H1 (cell line): ENCODE results near the gene NXPH3. TPM values are rescaled to one million over a fixed set of nuclear protein-coding genes. Genes with fewer than 3 reads are reported as not detected.

Source experiments
- CTCF ChIA-PET: fragments of 300-600 bp; sonication (Branson Sonifier 250); formaldehyde crosslinking; loops from one replicate; lab custom pipeline; 2021; ENCODE audit not compliant: partially characterized antibody; lab: Charles Lee
- POLR2A ChIA-PET: fragments of 300-600 bp; sonication (Branson Sonifier 250); formaldehyde crosslinking; loops from one replicate; lab custom pipeline; 2021; ENCODE audit warnings: inconsistent platforms; ENCODE audit not compliant: partially characterized antibody; lab: Charles Lee
- DNase-seq, 2 experiments: peaks; one replicate each; pipeline versions ENCODE4 v3.0.0 to v3.0.0-alpha.2; 2010 to 2022; ENCODE audit warnings: low spot score in 2 of 2, low read depth in 1 of 2, mixed read lengths in 1 of 2
- FAIRE-seq: peaks from 2 replicates; lab custom pipeline; 2011; peaks lifted over from hg19 to GRCh38; lab: Jason Lieb, UNC
- H2AFZ ChIP-seq: 2 replicates; pipeline ENCODE4 v1.8.1; 2012; ENCODE audit warnings: low read length, inconsistent platforms
- H2AK5ac ChIP-seq: 2 replicates; pipeline ENCODE4 v1.6.1; 2013; ENCODE audit warnings: low read depth, low read length
- H2BK120ac ChIP-seq: replicated peaks from 2 replicates; pipeline ENCODE3; 2013; ENCODE audit warnings: low read depth, low read length, inconsistent platforms
- H2BK12ac ChIP-seq: 2 replicates; pipeline ENCODE4 v1.6.1; 2013; ENCODE audit warnings: low read depth, low read length
- H2BK15ac ChIP-seq: 2 replicates; pipeline ENCODE4 v1.6.1; 2013; ENCODE audit warnings: low read length
- H2BK20ac ChIP-seq: 2 replicates; pipeline ENCODE4 v1.6.1; 2013; ENCODE audit warnings: low read length
- H2BK5ac ChIP-seq: 2 replicates; pipeline ENCODE4 v1.6.1; 2013; ENCODE audit warnings: low read depth, low read length
- H3K14ac ChIP-seq: 2 replicates; pipeline ENCODE4 v1.6.1; 2013; ENCODE audit warnings: inconsistent platforms; ENCODE audit not compliant: insufficient read length
- H3K18ac ChIP-seq: 2 replicates; pipeline ENCODE4 v1.6.1; 2013; ENCODE audit warnings: low read length; ENCODE audit errors: extremely low read depth
- H3K23ac ChIP-seq: 2 replicates; pipeline ENCODE4 v1.6.1; 2013; ENCODE audit warnings: inconsistent platforms; ENCODE audit not compliant: insufficient read length
- H3K23me2 ChIP-seq: 2 replicates; pipeline ENCODE4 v1.6.1; 2013; ENCODE audit warnings: low read depth, low read length
- H3K27ac ChIP-seq: 2 replicates; pipeline ENCODE4 v1.6.1; 2011; ENCODE audit warnings: low read depth, low read length, inconsistent platforms
- H3K27me3 ChIP-seq, 4 experiments: replicated peaks in 1 of 4; 1 replicate in 1 of 4; 2 replicates in 3 of 4; pipeline versions ENCODE4 v1.6.1 to v1.8.1; 2011 to 2013; ENCODE audit warnings: low read length in 3 of 4, mild to moderate bottlenecking in 3 of 4, inconsistent platforms in 2 of 4, mixed read lengths in 2 of 4, moderate library complexity in 1 of 4; ENCODE audit not compliant: control insufficient read depth in 3 of 4, insufficient read depth in 3 of 4; ENCODE audit errors: extremely low read depth in 1 of 4
- H3K36me3 ChIP-seq, 4 experiments: 2 replicates each; pipeline versions ENCODE4 v1.6.1 to v1.8.1; 2011 to 2013; ENCODE audit warnings: mild to moderate bottlenecking in 4 of 4, low read length in 3 of 4, moderate library complexity in 2 of 4, control low read depth in 1 of 4, inconsistent platforms in 1 of 4; ENCODE audit not compliant: insufficient read depth in 4 of 4, control insufficient read depth in 2 of 4
- H3K4ac ChIP-seq: replicated peaks from 2 replicates; pipeline ENCODE3; 2013; ENCODE audit warnings: low read length, low read depth, mixed read lengths, inconsistent platforms; ENCODE audit not compliant: insufficient read length
- H3K4me1 ChIP-seq, 4 experiments: replicated peaks in 1 of 4; 1 replicate in 1 of 4; 2 replicates in 3 of 4; pipeline versions ENCODE4 v1.6.1 to v1.8.1; 2011 to 2013; ENCODE audit warnings: low read length in 3 of 4, inconsistent platforms in 2 of 4, mixed read lengths in 1 of 4; ENCODE audit not compliant: insufficient read depth in 4 of 4, control insufficient read depth in 3 of 4
- H3K4me2 ChIP-seq, 2 experiments: 2 replicates each; pipeline versions ENCODE4 v1.6.1 to v1.8.1; 2011 to 2013; ENCODE audit warnings: low read depth in 2 of 2, low read length in 2 of 2, control low read depth in 1 of 2, inconsistent platforms in 1 of 2, mild to moderate bottlenecking in 1 of 2; ENCODE audit not compliant: insufficient read depth in 1 of 2
- H3K4me3 ChIP-seq, 4 experiments: fragments of 200-600, 300-600 bp in 1 of 4; sonication (generic), shearing (Covaris generic), sonication (Bioruptor Twin) in 1 of 4; 2 replicates each; pipeline versions ENCODE4 v1.5.1 to v1.8.1; 2011 to 2016; ENCODE audit warnings: low read length in 4 of 4, low read depth in 3 of 4, control low read depth in 2 of 4, inconsistent platforms in 2 of 4, mild to moderate bottlenecking in 2 of 4, mixed read lengths in 1 of 4, moderate library complexity in 1 of 4; ENCODE audit not compliant: insufficient read depth in 2 of 4; ENCODE audit errors: extremely low read depth in 1 of 4
- H3K56ac ChIP-seq: replicated peaks from 2 replicates; pipeline ENCODE3; 2013; ENCODE audit warnings: low read depth, mild to moderate bottlenecking, mixed read lengths, low read length, inconsistent platforms; ENCODE audit not compliant: insufficient read length
- H3K79me1 ChIP-seq: 2 replicates; pipeline ENCODE4 v1.6.1; 2013; ENCODE audit warnings: low read depth, low read length, control low read depth
- H3K79me2 ChIP-seq, 2 experiments: 2 replicates each; pipeline versions ENCODE4 v1.6.1 to v1.8.1; 2012 to 2013; ENCODE audit warnings: low read length in 2 of 2, mild to moderate bottlenecking in 2 of 2, inconsistent platforms in 1 of 2; ENCODE audit not compliant: insufficient read depth in 2 of 2, control insufficient read depth in 1 of 2
- H3K9ac ChIP-seq, 4 experiments: replicated peaks in 1 of 4; 1 replicate in 1 of 4; 2 replicates in 3 of 4; pipeline versions ENCODE4 v1.6.1 to v1.8.1; 2011 to 2013; ENCODE audit warnings: low read depth in 3 of 4, low read length in 3 of 4, control low read depth in 2 of 4, mild to moderate bottlenecking in 2 of 4, moderate library complexity in 2 of 4, inconsistent platforms in 1 of 4; ENCODE audit errors: extremely low read depth in 1 of 4
- H3K9me3 ChIP-seq, 2 experiments: 2 replicates each; pipeline versions ENCODE4 v1.6.1 to v1.8.1; 2012 to 2013; ENCODE audit warnings: mild to moderate bottlenecking in 2 of 2, moderate library complexity in 2 of 2, control low read depth in 1 of 2, inconsistent platforms in 1 of 2, low read depth in 1 of 2, low read length in 1 of 2, mixed read lengths in 1 of 2; ENCODE audit not compliant: insufficient read depth in 2 of 2
- H4K20me1 ChIP-seq, 2 experiments: replicated peaks in 1 of 2; 2 replicates each; pipeline versions ENCODE3 to v1.8.1; 2011 to 2013; ENCODE audit warnings: inconsistent platforms in 2 of 2, low read length in 2 of 2, mild to moderate bottlenecking in 1 of 2; ENCODE audit not compliant: insufficient read depth in 2 of 2, control insufficient read depth in 1 of 2
- H4K5ac ChIP-seq: 2 replicates; pipeline ENCODE4 v1.6.1; 2013; ENCODE audit warnings: low read length, low read depth, mixed read lengths, inconsistent platforms; ENCODE audit not compliant: insufficient read length
- H4K8ac ChIP-seq: 2 replicates; pipeline ENCODE4 v1.8.0; 2013; ENCODE audit warnings: mild to moderate bottlenecking, moderate library complexity, low read length, inconsistent platforms; ENCODE audit not compliant: insufficient read depth; ENCODE audit errors: extremely low read depth
- H4K91ac ChIP-seq: replicated peaks from 2 replicates; pipeline ENCODE3; 2013; ENCODE audit warnings: low read length, mixed read lengths, inconsistent platforms; ENCODE audit not compliant: insufficient read length
- CHD2 ChIP-seq: IDR thresholded peaks from 2 replicates; pipeline ENCODE4 v1.6.1; 2012; ENCODE audit warnings: low read length, improper control_type of control experiment
- EGR1 ChIP-seq: IDR thresholded peaks from 2 replicates; pipeline ENCODE4 v1.6.1; 2011; ENCODE audit warnings: low read depth, low read length, borderline replicate concordance
- EP300 ChIP-seq, 2 experiments: IDR thresholded peaks; 1 replicate in 1 of 2; 2 replicates in 1 of 2; pipeline ENCODE4 v1.6.1; 2011 to 2012; ENCODE audit warnings: low read depth in 2 of 2, low read length in 2 of 2, mild to moderate bottlenecking in 2 of 2, borderline replicate concordance in 1 of 2, inconsistent platforms in 1 of 2, moderate library complexity in 1 of 2
- GABPA ChIP-seq: IDR thresholded peaks from 2 replicates; pipeline ENCODE4 v1.6.1; 2011; ENCODE audit warnings: mild to moderate bottlenecking, low read length, moderate library complexity, borderline replicate concordance; ENCODE audit not compliant: insufficient read depth
- NRF1 ChIP-seq: IDR thresholded peaks from 2 replicates; pipeline ENCODE4 v1.6.1; 2011; ENCODE audit warnings: mild to moderate bottlenecking, low read depth, low read length, improper control_type of control experiment
- POLR2AphosphoS5 ChIP-seq: IDR thresholded peaks from 2 replicates; pipeline ENCODE4 v1.6.1; 2011; ENCODE audit warnings: low read depth, low read length
- SIRT6 ChIP-seq: IDR thresholded peaks from one replicate; pipeline ENCODE4 v1.7.1; 2012; ENCODE audit warnings: low read length, inconsistent platforms
- SP2 ChIP-seq: IDR thresholded peaks from 2 replicates; pipeline ENCODE4 v1.6.1; 2012; ENCODE audit warnings: mild to moderate bottlenecking, low read length, inconsistent platforms
- SP4 ChIP-seq: IDR thresholded peaks from 2 replicates; pipeline ENCODE4 v1.6.1; 2012; ENCODE audit warnings: low read length, inconsistent platforms
- TEAD4 ChIP-seq: IDR thresholded peaks from 2 replicates; pipeline ENCODE4 v1.6.1; 2012; ENCODE audit warnings: low read depth, low read length, inconsistent platforms, mixed read lengths
- YY1 ChIP-seq: IDR thresholded peaks from 2 replicates; pipeline ENCODE4 v1.6.1; 2011; ENCODE audit warnings: low read depth, mild to moderate bottlenecking, low read length
- WGBS, 2 experiments: shearing (Covaris generic) in 1 of 2; methylation state at CpG; one replicate each; pipeline versions ENCODE4 v1.1.6 to v1.1.7; 2013 to 2015; ENCODE audit warnings: low lambda C conversion rate in 2 of 2, mixed read lengths in 2 of 2, inconsistent platforms in 1 of 2, low coverage in 1 of 2, missing lambda C conversion rate in 1 of 2; ENCODE audit not compliant: insufficient replicate concordance in 2 of 2, insufficient coverage in 1 of 2, insufficient read length in 1 of 2; ENCODE audit errors: extremely low coverage in 1 of 2, missing lambda C conversion rate in 1 of 2; 5-methylcytosine and 5-hydroxymethylcytosine counted together
- polyA plus RNA-seq, 7 experiments: library from polyadenylated mRNA; depleted of rRNA in 3 of 7; stranded (reverse) in 5 of 7; unstranded in 2 of 7; fragments of >200 nt in 5 of 7; fragments of 200-250 nt in 2 of 7; gene quantifications; 1 replicate in 5 of 7; 2 replicates in 1 of 7; 4 replicates in 1 of 7; pipeline versions ENCODE4 v1.2.1 to v1.2.3, GENCODE V29; 2011 to 2013; ENCODE audit warnings: missing spikeins in 2 of 7, mixed read lengths in 2 of 7
- total RNA-seq: library from RNA; stranded (reverse); fragmentation: NEBNext Ultra II Directional; extraction: Animal tissue kit (Norgen Biotek cat#: 25700); gene quantifications from 2 replicates; pipeline ENCODE4 v1.2.1, GENCODE V29; 2021
- TF ChIP-seq, protein P1 (sequence below): IDR thresholded peaks from 2 replicates; pipeline ENCODE4 v1.6.1; 2012; ENCODE audit warnings: inconsistent platforms
- TF ChIP-seq, protein P2 (sequence below): IDR thresholded peaks from 2 replicates; pipeline ENCODE4 v1.6.1; 2012; ENCODE audit warnings: inconsistent platforms
- TF ChIP-seq, protein P3 (sequence below): IDR thresholded peaks from 2 replicates; pipeline ENCODE4 v1.6.1; 2011; ENCODE audit warnings: low read depth, mild to moderate bottlenecking, low read length; ENCODE audit not compliant: insufficient read depth

The NXPH3 gene
- total and polyA plus RNA-seq, 2 of the 8 experiments (the other 6 are each of a cell fraction or from before 2014, with no cell fraction given): 2.5 to 3.7 TPM

GRCh38 chr17:49530118-49530517, 45.6 kb upstream of the NXPH3 start:
- no peak overlapping the region; the same call in 1 of the 2 replicates for H2BK15ac ChIP-seq
- TF ChIP-seq, protein P1, sequence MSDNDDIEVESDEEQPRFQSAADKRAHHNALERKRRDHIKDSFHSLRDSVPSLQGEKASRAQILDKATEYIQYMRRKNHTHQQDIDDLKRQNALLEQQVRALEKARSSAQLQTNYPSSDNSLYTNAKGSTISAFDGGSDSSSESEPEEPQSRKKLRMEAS: no peak
- TF ChIP-seq, protein P2, sequence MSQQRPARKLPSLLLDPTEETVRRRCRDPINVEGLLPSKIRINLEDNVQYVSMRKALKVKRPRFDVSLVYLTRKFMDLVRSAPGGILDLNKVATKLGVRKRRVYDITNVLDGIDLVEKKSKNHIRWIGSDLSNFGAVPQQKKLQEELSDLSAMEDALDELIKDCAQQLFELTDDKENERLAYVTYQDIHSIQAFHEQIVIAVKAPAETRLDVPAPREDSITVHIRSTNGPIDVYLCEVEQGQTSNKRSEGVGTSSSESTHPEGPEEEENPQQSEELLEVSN: no peak
- TF ChIP-seq SIRT6 (no peak), EGR1 (no peak), YY1 (no peak), POLR2AphosphoS5 (no peak), NRF1 (no peak), GABPA (no peak), TEAD4 (no peak), EP300 (IDR thresholded peaks at IDR 0.05; ENCODE audit: borderline replicate concordance in 1 of 2, low read depth in 2 of 2, low read length in 2 of 2) (no peak), CHD2 (no peak), SP2 (no peak), SP4 (no peak)
- TF ChIP-seq, protein P3, sequence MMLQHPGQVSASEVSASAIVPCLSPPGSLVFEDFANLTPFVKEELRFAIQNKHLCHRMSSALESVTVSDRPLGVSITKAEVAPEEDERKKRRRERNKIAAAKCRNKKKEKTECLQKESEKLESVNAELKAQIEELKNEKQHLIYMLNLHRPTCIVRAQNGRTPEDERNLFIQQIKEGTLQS: no peak
- TF ChIP-seq, all 59 proteins: peak for 0
- H3K18ac ChIP-seq: no peak overlapping the region
- no peak overlapping the region for H3K4me2 ChIP-seq
- H4K5ac ChIP-seq: no peak overlapping the region
- no peak overlapping the region for H2BK5ac ChIP-seq
- ChIA-PET POLR2A (no interaction called here), CTCF (interaction anchor here (1.1 to 3.6 kb wide), 4 partner anchors 10 to 27 kb away, joined by 3 to 22 read pairs (median 4); no protein-coding TSS in a partner anchor)
- H3K36me3 ChIP-seq: no peaks in the 10 kb centered on the region
- H3K4me1 ChIP-seq: no peaks in the 10 kb centered on the region; a peak in 1 of 7 replicates
- H3K23me2 ChIP-seq: no peaks in the 10 kb centered on the region
- no peaks in the 10 kb centered on the region for H3K27me3 ChIP-seq
- no peak overlapping the region for H3K4me3 ChIP-seq
- no peaks in the 10 kb centered on the region for H3K79me2 ChIP-seq
- H3K14ac ChIP-seq: no peak overlapping the region
- no peak overlapping the region for H2BK12ac ChIP-seq
- no peak overlapping the region for H3K56ac ChIP-seq
- no peak overlapping the region for H3K9ac ChIP-seq
- no peak overlapping the region for H2BK120ac ChIP-seq
- H4K91ac ChIP-seq: no peak overlapping the region
- no peak overlapping the region for H3K23ac ChIP-seq
- no peaks in the 10 kb centered on the region for H4K20me1 ChIP-seq
- H2AFZ ChIP-seq: no peak overlapping the region
- FAIRE-seq (no peak), DNase-seq (no peak)
- H3K27ac ChIP-seq: no peak overlapping the region
- no peaks in the 10 kb centered on the region for H3K79me1 ChIP-seq
- H2BK20ac ChIP-seq: no peak overlapping the region
- no peak overlapping the region for H2AK5ac ChIP-seq
- H4K8ac ChIP-seq: no peak overlapping the region
- no peak overlapping the region for H3K4ac ChIP-seq
- 80% methylated on average over 1 of the region's 1 CpG; no CpG with 5 or more reads in 1 of the 2 experiments for WGBS, 2 experiments
- no peaks in the 10 kb centered on the region for H3K9me3 ChIP-seq
